GM12891 (cell line): Measurements from ENCODE around the gene OBP2A.

Experiments
- POLR2A ChIP-seq: IDR thresholded peaks from 2 replicates; pipeline ENCODE4 v1.6.1; 2011; ENCODE audit warnings: low read depth, low read length, control low read depth
- POLR2AphosphoS5 ChIP-seq: IDR thresholded peaks from 2 replicates; pipeline ENCODE4 v1.6.1; 2011; ENCODE audit warnings: low read depth, low read length, control low read depth
- TAF1 ChIP-seq: IDR thresholded peaks from 2 replicates; pipeline ENCODE4 v1.6.1; 2011; ENCODE audit warnings: low read depth, low read length, control low read depth

DNA sequence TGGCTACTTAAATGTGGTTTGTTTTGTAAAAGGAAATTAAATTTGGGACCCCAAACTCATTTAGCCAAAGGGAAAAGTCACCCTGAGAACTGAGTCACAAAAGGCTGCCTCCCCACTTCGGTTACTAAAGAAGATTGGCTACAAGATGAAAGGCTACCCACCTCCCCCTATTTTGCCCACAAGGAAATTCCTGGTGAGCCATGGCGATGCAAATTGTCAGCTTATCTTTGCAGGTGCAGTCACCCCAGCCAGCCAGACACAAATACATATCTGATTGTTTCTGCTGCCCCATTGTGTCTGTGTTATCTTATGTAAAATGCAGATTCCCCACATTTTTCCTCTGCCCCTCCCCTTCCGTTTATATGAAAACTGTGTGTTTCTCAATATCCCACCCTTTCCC is 24.5 kb downstream of the OBP2A start:
- no peak for TF ChIP-seq POLR2A
- no peak for TF ChIP-seq POLR2AphosphoS5
- no peak for TF ChIP-seq TAF1
